GM18517 (cell line): ENCODE results near the gene OR5K2.

Experiments
- ATAC-seq: cut with Tn5 transposase; IDR thresholded peaks from one replicate; pipeline ENCODE4 v1.9.1; 2021; ENCODE audit warnings: mild to moderate bottlenecking, moderate library complexity; ENCODE audit not compliant: unreplicated experiment

Gene OR5K2

DNA sequence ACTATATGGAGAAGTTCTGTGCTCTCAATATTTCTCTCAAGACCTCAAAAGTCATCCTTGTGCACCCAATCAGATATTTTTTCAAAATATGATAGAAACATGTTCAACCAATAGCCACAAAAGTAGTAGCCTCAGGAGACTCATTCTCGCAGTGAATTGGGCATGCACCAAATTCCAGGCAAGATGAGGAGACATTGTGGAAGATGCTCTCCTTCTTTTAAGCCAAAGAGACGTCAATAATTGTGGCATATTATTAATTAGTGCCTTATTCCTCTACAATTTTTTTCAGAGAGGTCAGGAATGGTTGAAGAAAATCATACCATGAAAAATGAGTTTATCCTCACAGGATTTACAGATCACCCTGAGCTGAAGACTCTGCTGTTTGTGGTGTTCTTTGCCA is at the start of gene OR5K2:
OR5K2 (plus strand) TSS at position 301 of the 400 bp plus-strand sequence; CDS start at position 301, 0 bp downstream.
- no peak for ATAC-seq

DNA sequence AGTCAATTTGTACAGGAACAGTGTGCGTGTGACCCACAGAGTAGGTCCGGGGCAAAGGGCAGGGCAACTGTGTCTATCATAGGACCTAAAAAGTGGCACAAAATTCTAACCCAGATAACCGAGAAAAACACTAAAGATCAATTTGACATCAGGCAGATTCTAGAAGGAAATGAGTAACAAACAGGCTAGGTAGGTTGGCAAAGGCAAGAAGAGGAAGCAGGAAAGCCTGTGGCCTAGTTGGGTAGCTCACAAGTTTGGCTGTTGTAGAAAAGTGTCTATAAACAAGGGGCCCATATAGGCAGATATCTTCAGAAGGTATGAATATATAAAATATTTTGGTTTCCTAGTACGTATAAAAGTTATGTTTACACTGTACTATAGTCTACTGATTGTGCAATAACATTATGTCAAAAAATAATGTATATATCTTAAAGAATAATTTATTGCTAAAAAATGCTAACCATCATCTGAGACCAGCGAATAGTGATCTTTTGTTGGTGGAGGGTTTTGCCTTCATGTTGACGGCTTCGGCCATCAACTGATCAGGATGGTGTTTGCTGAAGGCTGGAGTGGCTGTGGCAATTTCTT is 47.8 kb upstream of the OR5K2 start:
- no peak for ATAC-seq

GRCh38 chr3:98450372-98450771 is 47.1 kb upstream of the OR5K2 start:
- ATAC-seq, result no peak

- no peak for ATAC-seq
Measured at GRCh38 chr3:98453827-98454226, 43.7 kb upstream of the OR5K2 start.

DNA sequence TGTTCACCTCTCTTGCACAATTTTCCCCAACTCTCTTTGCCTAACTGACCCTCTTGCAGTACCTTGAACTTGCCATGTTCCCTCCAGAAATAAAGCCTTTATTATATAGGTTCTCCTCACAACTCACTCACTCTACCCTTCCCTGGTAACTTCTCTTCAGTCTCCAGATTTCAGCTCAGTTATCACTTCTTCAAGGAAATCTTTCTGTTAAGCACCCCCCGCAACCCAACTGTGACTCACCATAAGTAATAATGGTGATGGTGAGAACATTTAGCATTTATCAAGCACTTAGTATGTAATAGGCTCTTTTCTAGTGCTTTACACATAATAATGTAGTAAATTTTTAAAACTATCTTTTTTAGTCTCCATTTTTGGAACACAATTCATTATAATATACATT is 42.6 kb upstream of the OR5K2 start:
- ATAC-seq, result no peak

- no peak for ATAC-seq
Measured at GRCh38 chr3:98457543-98457942, 39.9 kb upstream of the OR5K2 start.

GRCh38 chr3:98460220-98460619 is 37.3 kb upstream of the OR5K2 start:
- ATAC-seq, result no peak

GRCh38 chr3:98462901-98463300 is 34.6 kb upstream of the OR5K2 start, which contains the start of gene OR5K1:
Gene OR5K1 (plus strand): TSS chr3:98463201. CDS start chr3:98469577, 6,376 bp downstream.
- no peak for ATAC-seq

GRCh38 chr3:98482717-98483482 is 14.6 kb upstream of the OR5K2 start:
- ATAC-seq, result no peak

DNA sequence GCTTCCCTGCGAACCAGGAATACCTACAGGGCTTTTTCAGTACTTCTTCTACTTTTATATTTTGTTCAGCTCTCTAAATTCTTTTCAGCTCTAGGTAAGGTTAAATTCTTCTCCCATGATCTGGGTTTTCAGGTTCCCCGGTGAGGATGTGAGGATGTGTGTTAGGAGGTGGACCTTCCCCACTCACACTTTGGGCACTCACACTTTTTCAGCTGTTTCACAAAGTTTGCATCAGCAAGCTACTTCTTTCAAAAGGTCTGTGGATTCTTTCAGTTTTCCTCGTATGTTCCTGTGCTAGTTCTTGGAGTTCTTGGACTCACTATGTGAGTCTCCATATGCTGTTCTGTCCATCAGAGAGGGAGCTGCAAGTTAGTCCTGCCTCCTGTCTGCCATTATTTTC is 13.9 kb upstream of the OR5K2 start:
- ATAC-seq, result no peak

- ATAC-seq, result no peak
Measured at GRCh38 chr3:98500019-98500418, 2.5 kb downstream of the OR5K2 start.

DNA sequence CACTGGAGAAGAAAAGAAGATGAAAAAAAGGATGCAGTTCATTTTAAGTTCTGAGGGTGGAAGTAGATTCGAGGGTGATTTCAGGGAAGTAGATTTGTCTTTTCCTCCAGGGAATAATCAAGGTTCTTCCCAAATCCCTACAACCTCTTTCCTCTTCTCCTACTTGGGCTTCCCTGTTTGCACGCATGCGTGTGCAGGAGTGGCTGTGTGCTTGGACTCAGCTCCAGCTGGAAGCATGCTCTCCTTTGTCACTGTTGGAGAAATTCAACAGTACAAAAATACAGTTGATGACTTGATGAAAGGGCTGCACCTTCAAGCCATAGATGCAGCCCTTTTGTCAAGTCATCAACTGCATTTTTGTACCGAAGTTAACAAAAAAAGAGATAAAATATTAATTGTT is 3.8 kb downstream of the OR5K2 start:
- ATAC-seq, result no peak

DNA sequence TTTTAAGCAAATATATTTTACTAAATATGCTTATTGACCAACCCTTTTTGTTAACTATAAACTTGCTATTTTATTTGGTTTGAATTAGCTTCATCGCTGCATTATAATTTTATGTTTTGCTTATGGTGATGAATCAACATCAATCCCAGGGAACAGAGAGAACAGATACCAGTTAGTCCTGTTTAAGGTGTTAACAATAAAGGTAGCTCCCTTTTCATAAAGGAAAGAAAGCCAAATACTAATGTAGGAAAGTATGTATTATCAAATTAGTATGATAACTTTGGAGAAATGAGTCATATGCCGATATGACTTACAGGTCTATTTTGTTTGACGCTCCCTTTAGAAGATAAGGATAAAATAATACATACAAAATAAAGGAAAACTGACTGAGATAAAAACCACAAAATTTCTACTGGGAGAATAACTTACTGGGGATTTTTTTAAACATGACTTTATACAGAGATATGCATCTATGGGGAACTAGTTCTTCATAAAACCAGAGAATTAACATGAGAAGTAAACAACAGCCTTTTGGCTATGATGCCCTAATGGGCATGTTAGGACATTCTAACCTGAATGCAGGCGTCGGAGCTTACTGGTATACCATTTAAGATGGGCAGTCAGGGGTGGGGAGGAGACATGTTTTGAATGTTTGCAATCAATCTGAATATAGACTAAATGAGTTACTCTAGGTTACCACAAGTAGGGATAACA is 4.5 kb downstream of the OR5K2 start:
- no peak for ATAC-seq

GRCh38 chr3:98504539-98504938 is 7.1 kb downstream of the OR5K2 start:
- ATAC-seq, result no peak

GRCh38 chr3:98508582-98508981 is 11.1 kb downstream of the OR5K2 start:
- ATAC-seq, result no peak

DNA sequence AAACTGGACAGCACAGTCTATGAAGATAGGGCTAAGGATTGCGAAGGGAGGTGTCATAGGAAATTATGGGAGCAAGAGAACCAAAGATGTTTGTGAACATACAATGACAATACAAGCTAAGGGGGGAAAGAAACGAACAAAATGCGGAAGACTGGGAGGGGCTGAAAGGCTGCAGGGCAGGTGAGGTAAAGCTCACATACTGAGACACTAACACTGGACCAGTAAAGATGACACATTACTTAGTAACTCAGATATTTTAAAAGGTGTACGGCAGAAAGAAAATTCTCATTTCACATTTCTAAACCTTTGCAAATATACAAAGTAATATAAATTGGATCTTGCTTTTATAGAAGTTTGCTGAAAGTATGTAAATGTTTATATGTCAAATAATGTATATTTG is 15.1 kb downstream of the OR5K2 start:
- no peak for ATAC-seq

DNA sequence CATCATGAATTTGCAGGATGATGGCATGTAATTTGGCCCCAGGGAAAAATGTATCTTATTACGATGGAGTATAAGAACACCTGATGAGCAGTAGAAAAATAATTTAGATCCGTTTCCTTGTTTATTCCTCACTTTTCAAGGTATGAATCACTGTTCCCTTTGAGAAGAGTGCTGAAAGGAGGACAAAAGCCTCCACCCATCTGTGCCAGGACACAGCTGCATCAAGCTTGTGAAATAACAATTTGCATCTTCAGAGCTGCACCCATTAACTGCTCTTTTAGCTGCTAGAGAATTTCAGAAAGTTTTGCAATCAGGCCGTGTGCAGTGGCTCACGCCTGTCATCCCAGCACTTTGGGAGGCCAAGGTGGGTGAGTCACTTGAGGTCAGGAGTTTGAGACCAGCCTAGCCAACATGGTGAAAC is 15.6 kb downstream of the OR5K2 start:
- no peak for ATAC-seq

GRCh38 chr3:98513736-98514135 is 16.3 kb downstream of the OR5K2 start:
- no peak for ATAC-seq

DNA sequence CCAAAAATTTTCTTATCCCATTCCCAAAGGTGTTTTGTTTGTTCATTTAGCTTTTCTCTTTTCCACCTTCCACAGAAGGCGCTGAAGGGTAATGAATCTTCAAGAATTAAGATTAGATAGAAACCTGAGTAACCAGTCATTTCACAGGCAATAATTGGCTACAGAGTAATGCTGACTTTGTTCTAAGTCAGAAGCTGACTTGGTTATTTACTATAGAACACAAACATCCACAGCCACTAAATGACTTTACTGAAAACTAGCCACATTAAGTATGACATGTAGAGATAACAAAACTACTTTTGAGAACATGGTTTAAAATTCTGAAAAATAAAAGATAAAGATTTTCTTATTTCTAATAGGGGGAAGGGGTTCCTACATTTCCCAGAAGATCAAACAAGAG is 17.5 kb downstream of the OR5K2 start:
- no peak for ATAC-seq

- no peak for ATAC-seq
Measured at GRCh38 chr3:98518816-98519215, 21.3 kb downstream of the OR5K2 start.

- no peak for ATAC-seq
Measured at GRCh38 chr3:98519351-98519750, 21.9 kb downstream of the OR5K2 start.
